CD14-positive monocyte (primary cell): ENCODE data around the gene CORT. TPM values are rescaled to one million over a fixed set of nuclear protein-coding genes. Genes with fewer than 3 reads are reported as not detected.

Experiments used
- DNase-seq, 3 donors: peaks; one replicate each; pipeline ENCODE4 v3.0.0-alpha.2; 2011 to 2022
- H2AFZ ChIP-seq: 2 replicates; pipeline ENCODE4 v1.6.0; 2012; ENCODE audit warnings: mild to moderate bottlenecking, low read depth, low read length, inconsistent platforms; ENCODE audit not compliant: insufficient read depth, poor library complexity, severe bottlenecking
- H3K27ac ChIP-seq, 2 donors: 1 replicate in 1 of 2; 2 replicates in 1 of 2; pipeline ENCODE4 v1.5.1; 2012 to 2013; ENCODE audit warnings: low read length in 2 of 2, control low read depth in 1 of 2, inconsistent platforms in 1 of 2, low read depth in 1 of 2, mild to moderate bottlenecking in 1 of 2
- H3K27me3 ChIP-seq, 2 donors: one replicate each; pipeline versions ENCODE4 v1.6.0 to v1.6.1; 2011 to 2013; ENCODE audit warnings: low read length in 2 of 2; ENCODE audit not compliant: control insufficient read depth in 2 of 2, insufficient read depth in 2 of 2
- H3K36me3 ChIP-seq, 2 donors: replicated peaks in 1 of 2; 1 replicate in 1 of 2; 2 replicates in 1 of 2; pipeline versions ENCODE4 v1.5.1 to v1.6.1; 2012 to 2013; ENCODE audit warnings: low read length in 2 of 2, control low read depth in 1 of 2, inconsistent platforms in 1 of 2, mild to moderate bottlenecking in 1 of 2; ENCODE audit not compliant: insufficient read depth in 2 of 2, control insufficient read depth in 1 of 2
- H3K4me1 ChIP-seq, 2 donors: 1 replicate in 1 of 2; 2 replicates in 1 of 2; pipeline versions ENCODE4 v1.5.1 to v1.6.1; 2012 to 2013; ENCODE audit warnings: low read length in 2 of 2, control low read depth in 1 of 2, inconsistent platforms in 1 of 2, mild to moderate bottlenecking in 1 of 2, moderate library complexity in 1 of 2; ENCODE audit not compliant: insufficient read depth in 2 of 2, control insufficient read depth in 1 of 2
- H3K4me2 ChIP-seq: replicated peaks from 2 replicates; pipeline ENCODE3; 2012; ENCODE audit warnings: low read length, moderate library complexity, mild to moderate bottlenecking; ENCODE audit not compliant: poor library complexity, severe bottlenecking; ENCODE audit errors: extremely low read depth
- H3K4me3 ChIP-seq, 3 experiments: fragments of 200-600 bp in 1 of 3; sonication (generic) in 1 of 3; replicated peaks in 1 of 3; 1 replicate in 2 of 3; 2 replicates in 1 of 3; pipeline ENCODE4 v1.5.1; 2011 to 2013; ENCODE audit warnings: low read length in 3 of 3, mild to moderate bottlenecking in 3 of 3, control low read depth in 2 of 3, low read depth in 2 of 3, inconsistent platforms in 1 of 3, moderate library complexity in 1 of 3
- H3K79me2 ChIP-seq: 2 replicates; pipeline ENCODE4 v1.6.0; 2012; ENCODE audit warnings: mild to moderate bottlenecking, control low read depth, inconsistent platforms, low read length, moderate library complexity; ENCODE audit not compliant: insufficient read depth
- H3K9ac ChIP-seq: 2 replicates; pipeline ENCODE4 v1.6.0; 2017; ENCODE audit warnings: low read length, mild to moderate bottlenecking; ENCODE audit not compliant: insufficient read depth, poor library complexity, severe bottlenecking
- H3K9me3 ChIP-seq, 2 donors: replicated peaks in 1 of 2; 1 replicate in 1 of 2; 2 replicates in 1 of 2; pipeline versions ENCODE4 v1.5.1 to v1.6.1; 2012 to 2013; ENCODE audit warnings: low read length in 2 of 2, control low read depth in 1 of 2; ENCODE audit not compliant: control insufficient read depth in 1 of 2, insufficient read depth in 1 of 2
- H4K20me1 ChIP-seq: 2 replicates; pipeline ENCODE4 v1.6.0; 2012; ENCODE audit warnings: mild to moderate bottlenecking, low read length, control low read depth, moderate library complexity; ENCODE audit not compliant: insufficient read depth
- H3K27ac Mint-ChIP-seq, 7 donors: one replicate each; pipeline ENCODE4 v1.8.0; 2020; ENCODE audit warnings: mild to moderate bottlenecking in 7 of 7, mixed read lengths in 7 of 7, moderate library complexity in 6 of 7, inconsistent platforms in 2 of 7
- H3K27me3 Mint-ChIP-seq, 3 donors: one replicate each; pipeline ENCODE4 v1.8.0; 2021 to 2022; ENCODE audit warnings: low read depth in 3 of 3, mild to moderate bottlenecking in 3 of 3, mixed read lengths in 3 of 3, moderate library complexity in 3 of 3, inconsistent platforms in 1 of 3
- H3K36me3 Mint-ChIP-seq, 2 donors: one replicate each; pipeline ENCODE4 v1.8.0; 2020; ENCODE audit warnings: mixed read lengths in 2 of 2, inconsistent platforms in 1 of 2, mild to moderate bottlenecking in 1 of 2
- H3K4me1 Mint-ChIP-seq: one replicate; pipeline ENCODE4 v1.8.0; 2020; ENCODE audit warnings: mild to moderate bottlenecking, mixed read lengths
- H3K4me3 Mint-ChIP-seq, 2 donors: one replicate each; pipeline ENCODE4 v1.8.0; 2020; ENCODE audit warnings: mild to moderate bottlenecking in 2 of 2, mixed read lengths in 2 of 2, moderate library complexity in 1 of 2
- H3K9me3 Mint-ChIP-seq, 7 donors: one replicate each; pipeline ENCODE4 v1.8.0; 2020 to 2022; ENCODE audit warnings: mixed read lengths in 7 of 7, mild to moderate bottlenecking in 6 of 7, moderate library complexity in 6 of 7, inconsistent platforms in 2 of 7
- CTCF ChIP-seq: fragments of 200-600 bp; IDR thresholded peaks from one replicate; pipeline ENCODE4 v1.8.0; 2022; ENCODE audit warnings: antibody characterized with exemption, mild to moderate bottlenecking
- WGBS: methylation state at CpG from one replicate; pipeline ENCODE4 v1.1.5; 2013; ENCODE audit warnings: missing lambda C conversion rate; ENCODE audit not compliant: insufficient coverage; 5-methylcytosine and 5-hydroxymethylcytosine counted together
- intact Hi-C, 2 donors: fragments of 100-400 bp; cut with micrococcal nuclease; formaldehyde crosslinking; loops; one replicate each; pipeline versions ENCODE4 v1.15.0 to v1.15.1; 2023
- polyA plus RNA-seq, 3 donors: library from polyadenylated mRNA; depleted of rRNA in 1 of 3; unstranded in 2 of 3; stranded (reverse) in 1 of 3; fragments of 300-500 nt in 2 of 3; fragments of >200 nt in 1 of 3; fragmentation: Illumina TruSeq in 2 of 3; gene quantifications; 1 replicate in 2 of 3; 2 replicates in 1 of 3; pipeline ENCODE4 v1.2.3, GENCODE V29; 2012 to 2021

The CORT gene
- polyA plus RNA-seq, 3 donors: not detected

DNA sequence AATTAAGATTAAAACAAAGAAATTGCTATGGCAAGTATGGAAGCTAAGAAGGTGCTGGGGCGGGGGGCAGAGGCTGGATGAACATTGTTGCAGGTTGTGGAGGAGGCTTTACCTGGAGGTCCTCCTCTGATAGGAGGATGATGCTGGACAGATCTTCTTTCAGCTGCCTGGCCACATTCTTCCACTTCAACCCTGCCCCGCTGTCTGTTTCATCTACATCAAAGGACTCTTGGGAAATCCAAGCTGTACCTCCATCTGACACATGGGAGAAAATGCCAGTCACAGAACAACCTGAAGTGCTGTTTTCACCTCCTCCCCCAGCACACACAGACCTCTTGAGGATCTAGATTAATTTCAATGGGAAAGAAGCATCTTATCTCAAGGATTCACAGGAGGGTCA is 17.2 kb downstream of the CORT start:
- H3K4me3 ChIP-seq: no peak overlapping the region
- no peak for DNase-seq
- Mint-ChIP-seq H3K27ac (peak overlapping the region in 1 of 7 donors; percentile 20), H3K27me3 (peaks cover 0 to 2% (median 0%) of the 10 kb centered on the region in 3 donors), H3K4me3 (no peak overlapping the region), H3K36me3 (peaks cover 51 to 69% of the 10 kb centered on the region in 2 donors), H3K9me3 (peaks cover 0 to 2% (median 0%) of the 10 kb centered on the region in 7 donors), H3K4me1 (peaks cover 11% of the 10 kb centered on the region)
- no peaks in the 10 kb centered on the region for H3K27me3 ChIP-seq
- H3K79me2 ChIP-seq: peaks cover 11% of the 10 kb centered on the region
- no peak overlapping the region for H2AFZ ChIP-seq
- H3K4me1 ChIP-seq: peaks cover 9 to 10% of the 10 kb centered on the region in 2 donors
- no peak overlapping the region for H3K9ac ChIP-seq
- intact Hi-C loops: no loop called here
- no peak for TF ChIP-seq CTCF
- peaks cover 48 to 68% of the 10 kb centered on the region in 2 donors for H3K36me3 ChIP-seq
- H3K9me3 ChIP-seq: no peaks in the 10 kb centered on the region
- H4K20me1 ChIP-seq: no peaks in the 10 kb centered on the region
- 100% methylated on average over 1 of the region's 2 CpGs for WGBS
- no peak overlapping the region for H3K27ac ChIP-seq
- no peak overlapping the region for H3K4me2 ChIP-seq

DNA sequence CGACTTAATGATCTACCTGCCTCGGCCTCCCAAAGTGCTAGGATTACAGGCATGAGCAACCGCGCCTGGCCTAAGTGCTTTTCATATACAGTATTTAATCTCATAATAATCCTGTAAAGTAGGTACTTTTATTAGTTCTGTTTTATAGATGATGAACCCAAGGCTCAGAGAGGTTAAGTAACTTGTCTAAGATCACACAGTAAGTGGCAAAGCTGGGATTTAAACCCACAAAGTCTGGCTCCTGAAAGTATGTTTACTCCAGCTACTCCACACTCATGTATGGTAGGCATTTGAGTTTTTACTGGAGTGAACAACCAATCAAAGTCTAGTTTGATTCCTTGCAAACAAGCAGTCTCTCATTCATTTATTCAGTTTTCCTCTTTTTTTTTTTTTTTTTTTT is 20.2 kb downstream of the CORT start:
- H3K4me1 Mint-ChIP-seq: peaks cover 22% of the 10 kb centered on the region
- H3K9ac ChIP-seq: no peak overlapping the region
- H3K4me2 ChIP-seq: no peak overlapping the region
- peaks cover 22 to 32% of the 10 kb centered on the region in 2 donors for H3K4me1 ChIP-seq
- H3K9me3 ChIP-seq: no peaks in the 10 kb centered on the region
- no peak overlapping the region for H3K4me3 Mint-ChIP-seq
- H3K27me3 Mint-ChIP-seq: peaks cover 0 to 2% (median 0%) of the 10 kb centered on the region in 3 donors
- DNase-seq: no peak
- H2AFZ ChIP-seq: no peak overlapping the region
- H3K9me3 Mint-ChIP-seq: no peaks in the 10 kb centered on the region
- no peaks in the 10 kb centered on the region for H3K27me3 ChIP-seq
- H3K36me3 Mint-ChIP-seq: peaks cover 28 to 41% of the 10 kb centered on the region in 2 donors
- H3K36me3 ChIP-seq: peaks cover 28 to 41% of the 10 kb centered on the region in 2 donors
- no peak overlapping the region for H3K27ac Mint-ChIP-seq
- TF ChIP-seq CTCF: no peak
- H4K20me1 ChIP-seq: no peaks in the 10 kb centered on the region
- H3K27ac ChIP-seq: no peak overlapping the region
- peaks cover 17% of the 10 kb centered on the region for H3K79me2 ChIP-seq
- no CpG with 5 or more reads among the region's 4 CpGs for WGBS
- intact Hi-C loops: loop anchor here (5.0 to 10.0 kb wide), 3 partner anchors 38 to 85 kb away; partner anchors contain the start of gene CENPS (in 1 of the 2)
- H3K4me3 ChIP-seq: no peak overlapping the region
